Measurements from ENCODE around the gene ZNF654. TPM values are rescaled to one million over a fixed set of nuclear protein-coding genes. Genes with fewer than 3 reads are reported as not detected.
A peak's percentile ranks its signal among the peaks of the same experiment; 100 is the strongest.

Gene ZNF654
- total and polyA plus RNA-seq, 2 donors (not counting 1 experiment from before 2014, with no cell fraction given), result 4.0 to 19.5 TPM

DNA sequence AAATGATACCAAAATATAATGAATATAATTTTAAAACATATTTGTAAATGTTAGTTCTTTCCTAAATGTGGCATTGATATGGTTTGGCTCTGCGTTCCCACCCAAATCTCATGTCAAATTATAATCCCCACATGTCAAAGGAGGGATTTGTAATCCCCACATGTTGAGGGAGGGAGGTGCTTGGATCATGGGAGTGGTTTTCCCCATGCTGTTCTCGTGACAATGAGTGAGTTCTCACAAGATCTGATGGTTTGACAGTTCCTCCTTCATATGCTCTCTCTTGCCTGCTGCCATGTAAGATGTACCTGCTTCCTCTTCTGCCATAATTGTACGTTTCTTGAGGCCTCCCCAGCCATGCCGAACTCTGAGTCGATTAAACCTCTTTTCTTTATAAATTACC, 12.3 kb upstream of the ZNF654 start:
- Mint-ChIP-seq H3K9me3 (ENCODE audit: insufficient read depth) (no peaks in the 10 kb centered on the region), H3K4me3 (no peak overlapping the region), H3K4me1 (peaks cover 2% of the 10 kb centered on the region), H3K27ac (no peak overlapping the region), H3K27me3 (no peaks in the 10 kb centered on the region)
- POLR2A ChIA-PET, result no interaction called here
- Histone ChIP-seq H3K27ac (ENCODE audit: low read length in 2 of 2) (no peak overlapping the region), H2AFZ (ENCODE audit: insufficient read depth, low read depth, low read length, poor library complexity, severe bottlenecking) (peak overlapping the region; percentile 13), H3K9me3 (ENCODE audit: control extremely low read depth in 1 of 3, control insufficient read depth in 2 of 3, insufficient read depth in 1 of 3, low read length in 2 of 3) (no peaks in the 10 kb centered on the region), H3K4me1 (ENCODE audit: control insufficient read depth in 2 of 2, insufficient read depth in 2 of 2, low read length in 2 of 2) (no peaks in the 10 kb centered on the region), H3K9ac (ENCODE audit: low read length) (no peak overlapping the region), H3K36me3 (replicated peaks in 1 of 2; ENCODE audit: control extremely low read depth in 1 of 2, control insufficient read depth in 1 of 2, extremely low read depth in 1 of 2, insufficient read depth in 2 of 2, low read length in 1 of 2) (no peaks in the 10 kb centered on the region), H3K4me2 (replicated peaks; ENCODE audit: low read depth, low read length, poor library complexity, severe bottlenecking) (no peak overlapping the region), H3K4me3 (ENCODE audit: control extremely low read depth in 1 of 5, extremely low read depth in 1 of 5, insufficient read depth in 1 of 5, low read depth in 2 of 5, low read length in 4 of 5) (no peak overlapping the region), H4K20me1 (ENCODE audit: control insufficient read depth, insufficient read depth, low read length, poor library complexity, severe bottlenecking) (no peaks in the 10 kb centered on the region), H3K79me2 (ENCODE audit: control insufficient read depth, insufficient read depth, low read length) (no peaks in the 10 kb centered on the region), H3K27me3 (replicated peaks in 1 of 4; ENCODE audit: control extremely low read depth in 1 of 4, control insufficient read depth in 3 of 4, insufficient read depth in 4 of 4, low read length in 3 of 4) (no peaks in the 10 kb centered on the region)
- intact Hi-C loops (cut with micrococcal nuclease), result no loop called here
- ATAC-seq (ENCODE audit: low read depth) (no peak), DNase-seq (no peak)
- WGBS (ENCODE audit: insufficient coverage), result 45% methylated on average over 1 of the region's 5 CpGs
- no peak for TF ChIP-seq EZH2 (IDR thresholded peaks at IDR 0.05; ENCODE audit: borderline replicate concordance, insufficient read depth, low read depth, low read length, poor library complexity, severe bottlenecking)
- TF ChIP-seq, protein P1, sequence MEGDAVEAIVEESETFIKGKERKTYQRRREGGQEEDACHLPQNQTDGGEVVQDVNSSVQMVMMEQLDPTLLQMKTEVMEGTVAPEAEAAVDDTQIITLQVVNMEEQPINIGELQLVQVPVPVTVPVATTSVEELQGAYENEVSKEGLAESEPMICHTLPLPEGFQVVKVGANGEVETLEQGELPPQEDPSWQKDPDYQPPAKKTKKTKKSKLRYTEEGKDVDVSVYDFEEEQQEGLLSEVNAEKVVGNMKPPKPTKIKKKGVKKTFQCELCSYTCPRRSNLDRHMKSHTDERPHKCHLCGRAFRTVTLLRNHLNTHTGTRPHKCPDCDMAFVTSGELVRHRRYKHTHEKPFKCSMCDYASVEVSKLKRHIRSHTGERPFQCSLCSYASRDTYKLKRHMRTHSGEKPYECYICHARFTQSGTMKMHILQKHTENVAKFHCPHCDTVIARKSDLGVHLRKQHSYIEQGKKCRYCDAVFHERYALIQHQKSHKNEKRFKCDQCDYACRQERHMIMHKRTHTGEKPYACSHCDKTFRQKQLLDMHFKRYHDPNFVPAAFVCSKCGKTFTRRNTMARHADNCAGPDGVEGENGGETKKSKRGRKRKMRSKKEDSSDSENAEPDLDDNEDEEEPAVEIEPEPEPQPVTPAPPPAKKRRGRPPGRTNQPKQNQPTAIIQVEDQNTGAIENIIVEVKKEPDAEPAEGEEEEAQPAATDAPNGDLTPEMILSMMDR (IDR thresholded peaks at IDR 0.05), result no peak
- CTCF ChIA-PET, result no interaction called here

- H3K9me3 Mint-ChIP-seq (ENCODE audit: insufficient read depth), result no peaks in the 10 kb centered on the region
- ATAC-seq (ENCODE audit: low read depth) (no peak), DNase-seq (no peak)
- ChIA-PET POLR2A (interaction anchor here (0.6 to 2.2 kb wide), 4 partner anchors 26 to 736 kb away, joined by 4 to 25 read pairs (median 5); partner anchors contain the start of gene C3orf38), CTCF (interaction anchor here (1.1 to 1.6 kb wide), 3 partner anchors 26 to 94 kb away, joined by 7 read pairs; no protein-coding TSS in a partner anchor)
- no peaks in the 10 kb centered on the region for H3K27me3 Mint-ChIP-seq
- H3K9me3 ChIP-seq (ENCODE audit: control extremely low read depth in 1 of 3, control insufficient read depth in 2 of 3, insufficient read depth in 1 of 3, low read length in 2 of 3), result no peaks in the 10 kb centered on the region
- H3K9ac ChIP-seq (ENCODE audit: low read length), result peak overlapping the region; percentile 94
- H3K27ac Mint-ChIP-seq, result peak overlapping the region; percentile 91
- H3K36me3 ChIP-seq (replicated peaks in 1 of 2; ENCODE audit: control extremely low read depth in 1 of 2, control insufficient read depth in 1 of 2, extremely low read depth in 1 of 2, insufficient read depth in 2 of 2, low read length in 1 of 2), result peaks cover 4 to 13% of the 10 kb centered on the region in 2 experiments
- H3K4me1 ChIP-seq (ENCODE audit: control insufficient read depth in 2 of 2, insufficient read depth in 2 of 2, low read length in 2 of 2), result peaks cover 14 to 27% of the 10 kb centered on the region in 2 donors
- peak overlapping the region; percentile 86 to 89 for H3K27ac ChIP-seq (ENCODE audit: low read length in 2 of 2)
- no peaks in the 10 kb centered on the region for H4K20me1 ChIP-seq (ENCODE audit: control insufficient read depth, insufficient read depth, low read length, poor library complexity, severe bottlenecking)
- peak overlapping the region; percentile 90 for H3K4me2 ChIP-seq (replicated peaks; ENCODE audit: low read depth, low read length, poor library complexity, severe bottlenecking)
- peaks cover 47% of the 10 kb centered on the region for H3K4me1 Mint-ChIP-seq
- 6% methylated on average over 6 of the region's 16 CpGs for WGBS (ENCODE audit: insufficient coverage)
- H3K4me3 ChIP-seq (ENCODE audit: control extremely low read depth in 1 of 5, extremely low read depth in 1 of 5, insufficient read depth in 1 of 5, low read depth in 2 of 5, low read length in 4 of 5), result peak overlapping the region; percentile 61 to 79 (median 75)
- peaks cover 58% of the 10 kb centered on the region for H3K79me2 ChIP-seq (ENCODE audit: control insufficient read depth, insufficient read depth, low read length)
- H2AFZ ChIP-seq (ENCODE audit: insufficient read depth, low read depth, low read length, poor library complexity, severe bottlenecking), result peak overlapping the region; percentile 85
- no peaks in the 10 kb centered on the region for H3K27me3 ChIP-seq (replicated peaks in 1 of 4; ENCODE audit: control extremely low read depth in 1 of 4, control insufficient read depth in 3 of 4, insufficient read depth in 4 of 4, low read length in 3 of 4)
- TF ChIP-seq, protein P1 (IDR thresholded peaks at IDR 0.05), result no peak
- TF ChIP-seq EZH2 (IDR thresholded peaks at IDR 0.05; ENCODE audit: borderline replicate concordance, insufficient read depth, low read depth, low read length, poor library complexity, severe bottlenecking), result no peak
- intact Hi-C loops (cut with micrococcal nuclease), result loop anchor here (2.0 kb wide), 1 partner anchor 55 kb away; no protein-coding TSS in a partner anchor
- H3K4me3 Mint-ChIP-seq, result peak overlapping the region; percentile 98
These were observed 1.3 kb upstream of the ZNF654 start for GRCh38 chr3:88057630-88058305.
